ENCODE results near the gene C8B. TPM values are rescaled to one million over a fixed set of nuclear protein-coding genes. Genes with fewer than 3 reads are reported as not detected.

C8B gene
- total and polyA plus RNA-seq, 4 experiments from 2014 or later: not detected

GRCh38 chr1:56911098-56911938, 54.5 kb downstream of the C8B start:
- H3K4me1 Mint-ChIP-seq: no peaks in the 10 kb centered on the region
- peaks cover 2 to 3% of the 10 kb centered on the region in 2 donors for H3K27me3 Mint-ChIP-seq
- POLR2A ChIA-PET (ENCODE audit: partially characterized antibody): no interaction called here
- intact Hi-C loops (cut with micrococcal nuclease): no loop called here
- no peak overlapping the region for H3K4me3 Mint-ChIP-seq
- no peaks in the 10 kb centered on the region for H3K36me3 Mint-ChIP-seq
- no peaks in the 10 kb centered on the region for H3K4me1 ChIP-seq (ENCODE audit: insufficient read depth, low read length)
- H3K9me3 Mint-ChIP-seq: peaks cover 0 to 2% (median 0%) of the 10 kb centered on the region in 8 donors
- no peaks in the 10 kb centered on the region for H3K27me3 ChIP-seq (ENCODE audit: insufficient read depth, low read length)
- DNase-seq: no peak
- no peaks in the 10 kb centered on the region for H3K36me3 ChIP-seq (ENCODE audit: insufficient read depth, low read length)
- H3K4me3 ChIP-seq (ENCODE audit: low read length in 2 of 2): no peak overlapping the region
- H3K27ac ChIP-seq (ENCODE audit: low read depth, low read length): no peak overlapping the region
- CTCF ChIA-PET (ENCODE audit: partially characterized antibody): no interaction called here
- H3K9me3 ChIP-seq (ENCODE audit: control insufficient read depth in 1 of 2, low read length in 2 of 2): no peaks in the 10 kb centered on the region
- H3K27ac Mint-ChIP-seq: no peak overlapping the region

GRCh38 chr1:56910441-56910985, 55.3 kb downstream of the C8B start:
- H3K27ac Mint-ChIP-seq: no peak overlapping the region
- no peaks in the 10 kb centered on the region for H3K36me3 Mint-ChIP-seq
- H3K9me3 Mint-ChIP-seq: peaks cover 0 to 2% (median 0%) of the 10 kb centered on the region in 8 donors
- no peaks in the 10 kb centered on the region for H3K4me1 Mint-ChIP-seq
- H3K4me3 Mint-ChIP-seq: no peak overlapping the region
- intact Hi-C loops (cut with micrococcal nuclease): no loop called here
- ChIA-PET POLR2A (ENCODE audit: partially characterized antibody) (no interaction called here), CTCF (ENCODE audit: partially characterized antibody) (no interaction called here)
- DNase-seq: no peak
- Histone ChIP-seq H3K27ac (ENCODE audit: low read depth, low read length) (no peak overlapping the region), H3K9me3 (ENCODE audit: control insufficient read depth in 1 of 2, low read length in 2 of 2) (no peaks in the 10 kb centered on the region), H3K4me1 (ENCODE audit: insufficient read depth, low read length) (no peaks in the 10 kb centered on the region), H3K36me3 (ENCODE audit: insufficient read depth, low read length) (no peaks in the 10 kb centered on the region), H3K4me3 (ENCODE audit: low read length in 2 of 2) (no peak overlapping the region), H3K27me3 (ENCODE audit: insufficient read depth, low read length) (no peaks in the 10 kb centered on the region)
- peaks cover 2 to 3% of the 10 kb centered on the region in 2 donors for H3K27me3 Mint-ChIP-seq

DNA sequence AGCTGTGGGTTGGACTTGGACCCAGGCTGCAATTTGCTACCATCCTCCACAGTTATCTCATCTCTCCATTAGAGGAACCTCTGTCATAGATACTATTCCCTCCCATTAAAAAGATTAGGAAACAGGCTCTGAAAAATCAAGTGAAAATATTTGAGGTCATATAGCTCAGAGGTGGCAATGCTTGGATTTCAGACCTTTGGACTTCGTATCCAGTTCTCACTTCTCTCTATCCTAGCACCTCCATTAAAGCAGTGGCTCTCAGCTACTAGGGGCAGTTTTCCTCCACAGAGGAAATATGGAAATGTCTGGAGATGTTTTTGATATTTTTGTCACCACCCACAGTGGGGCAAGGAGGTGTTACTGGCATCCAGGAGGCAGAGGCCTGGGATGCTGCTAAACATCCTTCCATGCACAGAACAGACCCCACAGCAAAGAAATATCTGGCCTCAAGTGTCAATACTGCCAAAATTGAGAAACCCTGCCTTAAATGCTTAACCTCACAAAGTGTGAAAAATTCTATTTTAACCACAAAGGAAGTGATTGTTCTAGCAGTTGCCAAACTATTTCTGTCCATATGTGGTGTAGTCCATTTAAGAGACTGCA, 57.1 kb downstream of the C8B start:
- intact Hi-C loops (cut with micrococcal nuclease): no loop called here
- H3K4me1 ChIP-seq (ENCODE audit: insufficient read depth, low read length): no peaks in the 10 kb centered on the region
- POLR2A ChIA-PET (ENCODE audit: partially characterized antibody): no interaction called here
- H3K4me3 ChIP-seq (ENCODE audit: low read length in 2 of 2): no peak overlapping the region
- H3K36me3 Mint-ChIP-seq: no peaks in the 10 kb centered on the region
- no peaks in the 10 kb centered on the region for H3K4me1 Mint-ChIP-seq
- no peak overlapping the region for H3K27ac ChIP-seq (ENCODE audit: low read depth, low read length)
- H3K9me3 ChIP-seq (ENCODE audit: control insufficient read depth in 1 of 2, low read length in 2 of 2): no peaks in the 10 kb centered on the region
- H3K27ac Mint-ChIP-seq: no peak overlapping the region
- CTCF ChIA-PET (ENCODE audit: partially characterized antibody): no interaction called here
- no peak for DNase-seq
- H3K36me3 ChIP-seq (ENCODE audit: insufficient read depth, low read length): no peaks in the 10 kb centered on the region
- no peak overlapping the region for H3K4me3 Mint-ChIP-seq
- peaks cover 2 to 3% of the 10 kb centered on the region in 2 donors for H3K27me3 Mint-ChIP-seq
- no peaks in the 10 kb centered on the region for H3K27me3 ChIP-seq (ENCODE audit: insufficient read depth, low read length)
- H3K9me3 Mint-ChIP-seq: peaks cover 0 to 2% (median 0%) of the 10 kb centered on the region in 8 donors

- H3K27me3 Mint-ChIP-seq: peaks cover 1 to 2% of the 10 kb centered on the region in 2 donors
- intact Hi-C loops (cut with micrococcal nuclease): no loop called here
- Histone ChIP-seq H3K4me3 (ENCODE audit: low read length in 2 of 2) (no peak overlapping the region), H3K27me3 (ENCODE audit: insufficient read depth, low read length) (no peaks in the 10 kb centered on the region), H3K27ac (ENCODE audit: low read depth, low read length) (no peak overlapping the region), H3K36me3 (ENCODE audit: insufficient read depth, low read length) (no peaks in the 10 kb centered on the region), H3K9me3 (ENCODE audit: control insufficient read depth in 1 of 2, low read length in 2 of 2) (no peaks in the 10 kb centered on the region), H3K4me1 (ENCODE audit: insufficient read depth, low read length) (no peaks in the 10 kb centered on the region)
- H3K9me3 Mint-ChIP-seq: peaks cover 0 to 2% (median 0%) of the 10 kb centered on the region in 8 donors
- H3K36me3 Mint-ChIP-seq: no peaks in the 10 kb centered on the region
- no peak for DNase-seq
- no peak overlapping the region for H3K4me3 Mint-ChIP-seq
- no peaks in the 10 kb centered on the region for H3K4me1 Mint-ChIP-seq
- ChIA-PET POLR2A (ENCODE audit: partially characterized antibody) (no interaction called here), CTCF (ENCODE audit: partially characterized antibody) (no interaction called here)
- H3K27ac Mint-ChIP-seq: no peak overlapping the region
Observed at GRCh38 chr1:56905667-56906066, 60.1 kb downstream of the C8B start.

GRCh38 chr1:56904663-56905397, 61.0 kb downstream of the C8B start:
- no peaks in the 10 kb centered on the region for H3K27me3 ChIP-seq (ENCODE audit: insufficient read depth, low read length)
- no peak overlapping the region for H3K27ac Mint-ChIP-seq
- no peak overlapping the region for H3K4me3 ChIP-seq (ENCODE audit: low read length in 2 of 2)
- no peaks in the 10 kb centered on the region for H3K4me1 ChIP-seq (ENCODE audit: insufficient read depth, low read length)
- no peaks in the 10 kb centered on the region for H3K36me3 Mint-ChIP-seq
- no peaks in the 10 kb centered on the region for H3K4me1 Mint-ChIP-seq
- no peaks in the 10 kb centered on the region for H3K9me3 ChIP-seq (ENCODE audit: control insufficient read depth in 1 of 2, low read length in 2 of 2)
- ChIA-PET CTCF (ENCODE audit: partially characterized antibody) (no interaction called here), POLR2A (ENCODE audit: partially characterized antibody) (no interaction called here)
- no peak overlapping the region for H3K27ac ChIP-seq (ENCODE audit: low read depth, low read length)
- no peaks in the 10 kb centered on the region for H3K36me3 ChIP-seq (ENCODE audit: insufficient read depth, low read length)
- H3K9me3 Mint-ChIP-seq: peaks cover 0 to 2% (median 0%) of the 10 kb centered on the region in 8 donors
- H3K4me3 Mint-ChIP-seq: no peak overlapping the region
- intact Hi-C loops (cut with micrococcal nuclease): no loop called here
- DNase-seq: no peak
- H3K27me3 Mint-ChIP-seq: peaks cover 1 to 2% of the 10 kb centered on the region in 2 donors

GRCh38 chr1:56903778-56904177, 62.0 kb downstream of the C8B start:
- Mint-ChIP-seq H3K27ac (no peak overlapping the region), H3K4me1 (no peaks in the 10 kb centered on the region), H3K4me3 (no peak overlapping the region), H3K27me3 (peaks cover 0 to 4% of the 10 kb centered on the region in 2 donors), H3K36me3 (no peaks in the 10 kb centered on the region), H3K9me3 (peaks cover 0 to 2% (median 0%) of the 10 kb centered on the region in 8 donors)
- no peak for DNase-seq
- no peaks in the 10 kb centered on the region for H3K9me3 ChIP-seq (ENCODE audit: control insufficient read depth in 1 of 2, low read length in 2 of 2)
- POLR2A ChIA-PET (ENCODE audit: partially characterized antibody): no interaction called here
- H3K36me3 ChIP-seq (ENCODE audit: insufficient read depth, low read length): no peaks in the 10 kb centered on the region
- H3K4me3 ChIP-seq (ENCODE audit: low read length in 2 of 2): no peak overlapping the region
- intact Hi-C loops (cut with micrococcal nuclease): no loop called here
- no peak overlapping the region for H3K27ac ChIP-seq (ENCODE audit: low read depth, low read length)
- H3K27me3 ChIP-seq (ENCODE audit: insufficient read depth, low read length): no peaks in the 10 kb centered on the region
- no peaks in the 10 kb centered on the region for H3K4me1 ChIP-seq (ENCODE audit: insufficient read depth, low read length)
- CTCF ChIA-PET (ENCODE audit: partially characterized antibody): no interaction called here

GRCh38 chr1:56901716-56902115, 64.1 kb downstream of the C8B start:
- no peak overlapping the region for H3K27ac Mint-ChIP-seq
- intact Hi-C loops (cut with micrococcal nuclease): no loop called here
- ChIA-PET CTCF (ENCODE audit: partially characterized antibody) (no interaction called here), POLR2A (ENCODE audit: partially characterized antibody) (no interaction called here)
- Histone ChIP-seq H3K36me3 (ENCODE audit: insufficient read depth, low read length) (no peaks in the 10 kb centered on the region), H3K4me3 (ENCODE audit: low read length in 2 of 2) (no peak overlapping the region), H3K27ac (ENCODE audit: low read depth, low read length) (no peak overlapping the region), H3K9me3 (ENCODE audit: control insufficient read depth in 1 of 2, low read length in 2 of 2) (no peaks in the 10 kb centered on the region), H3K4me1 (ENCODE audit: insufficient read depth, low read length) (no peaks in the 10 kb centered on the region), H3K27me3 (ENCODE audit: insufficient read depth, low read length) (no peaks in the 10 kb centered on the region)
- DNase-seq: no peak
- no peaks in the 10 kb centered on the region for H3K4me1 Mint-ChIP-seq
- peaks cover 0 to 4% of the 10 kb centered on the region in 2 donors for H3K27me3 Mint-ChIP-seq
- no peak overlapping the region for H3K4me3 Mint-ChIP-seq
- H3K9me3 Mint-ChIP-seq: peaks cover 0 to 2% (median 0%) of the 10 kb centered on the region in 8 donors
- H3K36me3 Mint-ChIP-seq: no peaks in the 10 kb centered on the region

All from CD4-positive, alpha-beta memory T cell (primary cell).